Measurements from ENCODE around the gene SLC43A3.

DNA sequence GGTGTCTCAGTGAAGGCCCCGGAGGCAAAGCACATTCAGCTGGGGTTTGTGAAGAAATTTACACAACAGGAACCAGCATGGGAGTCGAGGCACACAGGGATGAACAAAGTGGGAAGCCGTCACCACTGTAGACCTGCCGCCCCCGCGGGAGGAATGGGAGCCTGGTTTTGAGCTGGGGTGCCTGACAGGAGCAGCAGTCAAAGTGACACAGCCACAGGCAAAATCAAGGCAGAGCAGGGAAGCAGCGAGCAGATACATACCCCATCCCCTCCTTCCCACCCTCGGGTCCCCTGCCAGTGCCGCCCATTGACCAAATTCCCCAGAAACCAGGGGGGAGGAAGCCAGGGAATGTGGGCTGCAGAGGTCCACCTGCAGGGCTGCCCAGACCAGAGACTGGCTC, 67.9 kb downstream of the SLC43A3 start:
- TF ChIP-seq CTCF (IDR thresholded peaks at IDR 0.05) = no peak
- TF ChIP-seq POLR2A (IDR thresholded peaks at IDR 0.05) = no peak

Measured in vagina (tissue), 2 donors.